SHP77 treated with DMSO at 0.1 percent for 48 hours (cell line): ENCODE data around the gene ROPN1.

ENCODE experiments used
- DNase-seq: peaks from one replicate; lab custom pipeline; 2025; lab: John Stamatoyannopoulos, UW

The ROPN1 gene

DNA sequence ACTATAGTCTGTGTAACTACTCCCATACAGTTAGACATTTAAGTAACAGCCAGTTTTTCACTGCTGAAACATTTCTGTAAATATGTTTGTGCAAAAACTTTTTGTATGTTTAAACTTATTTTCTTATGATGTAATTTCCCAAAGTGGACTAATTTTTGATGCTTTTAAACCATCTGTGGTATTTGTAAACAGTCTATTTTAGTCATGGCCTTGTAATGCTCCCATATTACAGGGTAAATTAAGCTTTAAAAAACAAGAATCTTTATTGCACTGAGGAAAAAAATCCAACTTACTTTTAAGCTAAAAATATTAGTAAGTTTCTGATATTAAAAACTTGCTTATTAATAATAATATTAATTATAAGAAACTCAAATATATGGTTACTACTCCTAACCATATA is 44.4 kb downstream of the ROPN1 start:
- no peak for DNase-seq

DNA sequence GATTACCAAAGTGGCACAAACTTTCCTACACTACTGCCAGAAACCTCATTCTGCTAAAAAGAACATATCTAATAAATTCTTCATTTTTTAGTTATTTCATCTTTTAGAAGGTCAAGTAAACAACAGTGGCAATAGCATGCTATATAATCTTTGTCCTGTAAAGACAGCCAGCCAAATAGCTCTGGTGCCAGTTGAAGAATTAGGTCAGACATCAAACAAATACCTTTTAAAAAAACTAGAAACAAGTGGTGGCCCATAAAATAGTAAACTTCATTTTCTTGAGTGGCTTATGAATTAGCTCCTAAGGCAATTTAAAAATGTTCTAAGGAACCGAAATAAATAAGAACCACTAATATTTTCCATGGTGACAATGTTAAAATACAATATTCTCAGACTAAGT is 50.4 kb downstream of the ROPN1 start:
- no peak for DNase-seq

DNA sequence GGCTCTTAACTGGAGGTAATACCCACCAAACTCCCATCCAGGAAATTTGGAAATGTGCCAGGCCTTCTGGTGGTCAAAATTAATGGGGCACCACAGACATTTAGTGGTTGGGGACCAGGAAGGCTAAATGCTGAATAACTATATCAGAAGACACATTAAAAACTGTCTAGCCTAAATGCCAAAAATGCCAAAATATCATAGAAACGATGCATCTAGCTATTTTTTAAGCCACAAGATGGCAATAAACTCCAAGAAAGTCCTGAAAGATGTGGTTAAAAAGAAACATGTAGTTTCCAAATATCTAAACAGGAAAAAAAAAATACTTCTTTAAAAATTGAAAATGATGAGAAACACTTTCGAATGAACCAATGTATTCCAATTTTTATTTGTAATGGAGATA is 50.8 kb downstream of the ROPN1 start:
- DNase-seq: no peak

DNA sequence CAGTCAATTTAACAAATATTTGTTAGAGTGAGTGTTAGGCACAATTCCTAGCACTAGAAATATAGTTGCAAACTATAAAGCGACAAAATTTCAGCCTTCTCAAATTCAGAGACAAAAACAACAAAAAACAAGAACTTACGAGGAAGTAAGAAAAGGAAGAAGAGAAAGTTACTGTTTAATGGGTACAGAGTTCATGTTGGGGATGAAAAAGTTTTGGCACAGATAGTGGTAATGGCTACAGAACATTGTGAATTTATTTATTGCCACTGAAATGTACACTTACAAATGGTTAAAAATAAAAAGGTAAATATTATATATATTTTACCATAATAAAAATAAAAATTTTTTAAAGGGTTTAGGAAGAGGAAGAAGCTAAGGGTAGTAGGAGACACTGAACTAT is 52.2 kb downstream of the ROPN1 start:
- no peak for DNase-seq

DNA sequence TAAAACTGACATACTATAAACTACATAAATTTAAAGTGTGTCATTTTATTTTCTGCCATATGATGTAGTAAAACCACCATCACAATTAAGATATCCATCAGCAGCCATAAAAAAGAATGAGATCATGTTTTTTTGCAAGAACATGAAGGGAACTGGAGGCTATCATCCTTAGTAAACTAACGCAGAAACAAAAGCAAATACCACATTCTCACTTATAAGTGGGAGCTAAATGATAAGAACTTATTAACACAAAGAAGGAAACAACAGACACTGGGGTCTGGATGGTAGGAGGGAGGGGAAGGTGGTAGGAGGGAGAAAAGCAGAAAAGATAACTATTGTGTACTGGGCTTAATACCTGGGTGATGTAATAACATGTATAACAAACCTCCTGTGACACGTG is 55.5 kb downstream of the ROPN1 start:
- no peak for DNase-seq

DNA sequence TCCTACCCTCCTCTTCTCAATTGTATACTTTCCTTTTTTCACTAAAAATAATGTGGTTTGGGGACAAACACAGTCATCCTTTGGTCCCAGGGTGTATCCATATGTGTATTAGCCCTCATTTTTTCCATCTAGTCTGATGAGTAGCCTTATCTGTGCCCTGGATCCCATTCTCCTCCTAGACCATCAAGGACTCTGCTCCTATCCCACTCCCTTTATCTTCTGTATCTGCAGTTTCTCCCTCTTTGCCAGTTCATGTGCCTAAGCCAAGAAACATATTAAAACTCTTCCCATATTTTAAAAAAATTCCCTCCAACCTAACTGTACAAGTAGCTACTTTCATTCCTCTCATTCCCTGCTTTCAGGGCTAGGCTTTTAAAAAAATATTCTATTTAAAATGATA is 56.1 kb downstream of the ROPN1 start:
- no peak for DNase-seq

DNA sequence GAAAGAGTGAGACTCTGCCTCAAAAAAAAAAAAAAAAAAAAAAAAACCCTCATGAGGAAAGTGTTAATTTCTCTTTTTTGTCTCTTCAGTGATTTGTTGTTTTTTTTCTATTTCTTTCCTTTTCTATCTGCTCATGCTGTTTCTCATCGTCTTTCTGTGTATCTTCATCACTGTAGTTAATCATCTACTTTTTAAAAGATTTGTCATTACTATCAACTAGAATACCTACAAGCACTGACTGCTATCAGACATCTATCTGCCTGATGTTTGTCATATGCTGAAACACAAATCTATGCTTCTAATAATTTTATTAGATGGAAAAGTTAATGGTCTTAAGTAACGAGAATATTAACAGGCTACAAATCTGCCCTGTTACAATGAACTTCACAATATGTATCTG is 57.7 kb downstream of the ROPN1 start:
- DNase-seq: no peak

DNA sequence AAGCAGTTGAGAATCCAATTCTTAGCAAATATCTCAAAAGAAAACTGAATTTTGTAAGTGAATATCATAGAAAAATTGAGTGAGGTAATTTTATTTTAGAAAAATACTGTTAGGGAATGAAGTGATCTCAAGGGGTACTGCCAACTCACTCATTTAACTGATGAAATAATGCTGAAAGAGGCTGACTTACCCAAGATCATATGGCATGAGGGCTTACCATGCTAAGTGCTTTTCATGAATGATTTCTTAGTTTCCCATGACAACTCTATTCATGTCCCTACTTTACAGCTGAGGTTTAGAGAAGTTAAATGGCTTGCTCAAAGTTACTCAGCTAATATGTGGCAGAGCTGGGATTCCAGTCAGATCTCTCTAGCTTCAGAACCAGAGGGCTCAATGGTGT is 61.5 kb downstream of the ROPN1 start:
- no peak for DNase-seq

DNA sequence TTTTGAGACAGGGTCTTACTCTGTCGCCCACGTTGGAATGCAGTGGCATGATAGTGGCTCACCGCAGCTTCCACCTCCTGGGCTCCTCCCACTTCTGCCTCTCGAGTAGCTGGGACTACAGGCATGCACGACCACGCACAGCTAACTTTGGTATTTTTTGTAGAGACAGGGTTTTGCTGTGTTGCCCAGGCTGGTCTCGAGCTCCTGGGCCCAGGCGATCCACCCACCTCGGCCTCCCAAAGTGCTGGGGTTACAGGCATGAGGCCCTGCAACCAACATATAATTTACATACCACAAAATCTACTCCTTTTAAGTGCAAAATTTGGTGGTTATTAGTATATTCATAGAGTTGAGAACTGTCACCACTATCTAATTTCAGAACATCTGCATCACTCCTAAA is 62.6 kb downstream of the ROPN1 start:
- no peak for DNase-seq

DNA sequence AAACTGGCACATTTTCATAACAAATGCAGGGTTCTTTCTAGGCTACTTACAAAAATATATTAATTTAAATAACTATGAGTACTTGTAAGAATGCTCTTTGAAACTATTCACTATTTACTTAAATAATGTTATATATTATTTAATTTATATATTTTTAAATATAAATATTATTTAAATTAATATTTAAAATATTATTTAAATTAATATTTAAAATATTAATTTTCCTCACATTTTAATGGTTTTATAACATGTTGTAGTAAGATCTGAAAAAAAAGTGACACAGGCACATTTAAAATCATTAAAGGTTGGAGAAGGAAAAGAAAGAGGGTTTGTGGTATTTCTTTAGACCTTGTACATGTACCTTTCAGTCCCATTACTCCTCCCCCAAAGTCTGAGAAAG is 65.5 kb downstream of the ROPN1 start:
- DNase-seq: no peak

DNA sequence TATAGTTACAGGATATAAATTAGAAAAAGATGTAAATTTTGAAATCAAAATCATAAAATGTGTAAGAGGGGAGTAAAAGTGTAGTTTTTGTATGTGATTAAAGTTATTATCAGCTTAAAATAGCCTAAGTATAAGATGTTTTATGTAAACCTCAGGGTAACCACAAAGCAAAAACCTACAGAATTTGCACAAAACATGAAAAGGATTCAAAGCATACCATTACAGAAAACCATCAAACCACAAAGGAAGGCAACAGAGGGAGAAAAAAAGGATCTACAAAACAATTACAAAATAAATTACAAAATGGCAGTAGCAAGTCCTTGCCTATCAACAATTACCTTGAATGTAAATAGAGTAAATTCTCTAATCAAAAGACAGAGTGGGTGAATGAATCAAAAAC is 71.1 kb downstream of the ROPN1 start:
- no peak for DNase-seq

DNA sequence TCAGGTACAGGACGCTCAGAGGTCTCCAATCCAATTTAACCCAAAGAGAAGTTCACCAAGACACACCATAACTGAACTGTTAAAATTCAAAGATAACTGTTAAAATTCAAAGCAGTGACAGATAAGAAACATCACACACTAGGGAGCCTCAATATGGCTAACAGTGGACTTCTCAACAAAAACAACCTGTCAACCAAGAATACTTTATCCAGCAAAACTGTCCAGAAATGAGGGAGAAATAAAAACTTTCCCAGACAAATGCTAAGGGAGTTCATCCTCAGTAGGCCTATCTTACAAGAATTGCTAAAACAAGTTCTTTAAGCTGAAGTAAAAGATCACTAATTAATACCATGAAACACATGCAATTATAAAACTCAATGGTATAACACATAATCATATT is 71.5 kb downstream of the ROPN1 start:
- no peak for DNase-seq

DNA sequence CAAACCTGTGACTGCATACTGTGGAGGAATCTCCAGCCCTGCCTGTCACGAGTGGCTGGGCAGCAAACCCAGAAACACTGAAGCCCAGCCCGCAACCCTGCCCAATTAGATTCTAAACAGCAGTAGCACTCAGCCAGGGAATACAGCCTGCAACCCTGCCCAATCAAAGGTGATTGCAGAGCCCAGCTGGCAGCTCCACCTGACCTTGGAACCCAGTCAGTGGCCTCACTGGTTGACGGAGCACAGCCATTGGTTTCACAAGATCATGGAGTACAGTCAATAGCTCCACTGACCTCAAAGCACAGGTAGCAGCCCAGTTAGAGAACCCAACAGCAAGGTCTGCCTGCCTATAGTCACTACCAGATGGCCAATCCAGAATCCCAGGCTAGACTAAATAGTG is 72.6 kb downstream of the ROPN1 start:
- no peak for DNase-seq
